Measurements from ENCODE around the gene ETFA.

DNA sequence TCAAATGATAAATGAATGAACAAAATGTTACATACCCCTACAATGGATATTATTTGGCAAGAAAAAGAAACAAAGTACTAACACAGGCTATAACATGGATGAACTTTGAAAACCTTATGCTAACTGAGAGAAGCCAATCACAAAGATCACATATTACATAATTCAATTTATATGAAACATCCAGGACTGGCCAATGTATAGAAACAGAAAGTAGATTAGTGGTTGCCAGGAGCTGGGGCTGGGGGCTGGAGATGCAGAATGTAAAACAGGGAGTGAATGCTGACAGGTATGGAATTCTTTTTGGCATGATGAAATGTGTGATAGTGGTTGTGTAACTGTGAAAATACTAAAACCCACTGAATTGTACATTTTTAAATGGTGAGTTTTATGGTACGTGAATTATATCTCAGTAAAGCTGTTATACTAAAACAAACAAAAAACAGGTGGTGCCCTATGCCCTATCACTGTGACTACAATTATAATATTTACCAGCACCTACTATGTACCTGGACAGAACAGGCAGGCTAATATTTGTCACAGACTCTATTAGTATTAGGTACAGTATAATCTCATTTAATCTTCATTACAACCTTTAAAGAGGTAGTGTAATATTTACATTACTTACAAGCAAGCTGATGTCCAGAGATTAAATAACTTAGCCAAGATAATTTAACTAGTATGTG is 90.0 kb downstream of the ETFA start:
- TF ChIP-seq CTCF (IDR thresholded peaks at IDR 0.05; ENCODE audit: low read length) (no peak), EZH2 (optimal IDR thresholded peaks at IDR 0.05; ENCODE audit: low read depth, low read length) (no peak), EZH2phosphoT487 (IDR thresholded peaks at IDR 0.05; ENCODE audit: low read length) (no peak)
